HepG2 (cell line): ENCODE data around the gene SYNJ2. TPM values are rescaled to one million over a fixed set of nuclear protein-coding genes. Genes with fewer than 3 reads are reported as not detected.

Source experiments
- ATF2 ChIP-seq: sonication (generic); formaldehyde crosslinking; IDR thresholded peaks from 2 replicates; pipeline ENCODE4 v1.4.0; 2020; ENCODE audit warnings: missing genetic modification reagents
- BRCA1 ChIP-seq: sonication (generic); formaldehyde crosslinking; IDR thresholded peaks from 2 replicates; pipeline ENCODE4 v1.4.0; 2020; ENCODE audit warnings: missing genetic modification reagents
- BRD4 ChIP-seq: sonication (generic); formaldehyde crosslinking; IDR thresholded peaks from 2 replicates; pipeline ENCODE4 v1.4.0; 2020; ENCODE audit warnings: missing genetic modification reagents
- CBX1 ChIP-seq: IDR thresholded peaks from one replicate; pipeline ENCODE4 v1.6.1; 2016; ENCODE audit warnings: antibody characterized with exemption, low read depth
- EED ChIP-seq: sonication (generic); formaldehyde crosslinking; IDR thresholded peaks from 2 replicates; pipeline ENCODE4 v1.5.0; 2020; ENCODE audit warnings: mild to moderate bottlenecking, missing genetic modification reagents
- EHMT2 ChIP-seq: fragments of 200-600 bp; sonication (generic); IDR thresholded peaks from 2 replicates; pipeline ENCODE4 v1.7.0; 2017; ENCODE audit warnings: antibody characterized with exemption, low read depth, low read length, borderline replicate concordance
- GTF2F1 ChIP-seq: fragments of 150-350 bp; IDR thresholded peaks from 2 replicates; pipeline ENCODE4 v1.6.1; 2014; ENCODE audit warnings: low read length
- KAT2B ChIP-seq: fragments of 150-350 bp; IDR thresholded peaks from 2 replicates; pipeline ENCODE4 v1.6.1; 2014; ENCODE audit warnings: low read depth, low read length, borderline replicate concordance
- MED13 ChIP-seq: sonication (generic); formaldehyde crosslinking; IDR thresholded peaks from 2 replicates; pipeline ENCODE4 v1.5.0; 2020; ENCODE audit warnings: missing genetic modification reagents
- MIER2 ChIP-seq: IDR thresholded peaks from 2 replicates; pipeline ENCODE4 v1.6.1; 2016; ENCODE audit warnings: missing biosample characterization, missing genetic modification reagents
- MXI1 ChIP-seq: IDR thresholded peaks from 3 replicates; pipeline ENCODE4 v1.6.1; 2012; ENCODE audit warnings: low read depth, low read length, inconsistent platforms, borderline replicate concordance
- NFKBIZ ChIP-seq: IDR thresholded peaks from 2 replicates; pipeline ENCODE4 v1.6.1; 2018; ENCODE audit warnings: missing genetic modification reagents, missing compliant biosample characterization
- NR1H2 ChIP-seq: sonication (generic); formaldehyde crosslinking; IDR thresholded peaks from 2 replicates; pipeline ENCODE4 v1.8.1; 2022; ENCODE audit warnings: low read depth, missing genetic modification reagents, borderline replicate concordance
- POLR2A ChIP-seq, 2 experiments: IDR thresholded peaks; 2 replicates each; pipeline ENCODE4 v1.6.1; 2011; ENCODE audit warnings: low read depth in 2 of 2, low read length in 2 of 2, mild to moderate bottlenecking in 1 of 2, moderate library complexity in 1 of 2; ENCODE audit not compliant: insufficient read depth in 1 of 2
- PPARG ChIP-seq: conservative IDR thresholded peaks from 2 replicates; pipeline ENCODE4 v1.6.1; 2016; ENCODE audit warnings: missing biosample characterization, missing genetic modification reagents
- RNF2 ChIP-seq: fragments of 450-650 bp; conservative IDR thresholded peaks from 2 replicates; pipeline ENCODE4 v1.6.1; 2016; ENCODE audit warnings: low read depth
- SMARCE1 ChIP-seq: fragments of 450-650 bp; IDR thresholded peaks from 2 replicates; pipeline ENCODE4 v1.6.1; 2017; ENCODE audit warnings: borderline replicate concordance
- SRSF4 ChIP-seq: fragments of 200-400 bp; formaldehyde crosslinking; IDR thresholded peaks from one replicate; pipeline ENCODE4 v1.6.1; 2018; ENCODE audit warnings: mild to moderate bottlenecking, low read depth, low read length, moderate library complexity; ENCODE audit not compliant: poor library complexity, severe bottlenecking
- TFAP4 ChIP-seq: sonication (generic); IDR thresholded peaks from 2 replicates; pipeline ENCODE4 v1.6.1; 2016; ENCODE audit warnings: low read depth, borderline replicate concordance
- ZBTB34 ChIP-seq: sonication (generic); formaldehyde crosslinking; IDR thresholded peaks from 2 replicates; pipeline ENCODE4 v1.8.0; 2022; ENCODE audit warnings: mild to moderate bottlenecking, missing genetic modification reagents
- ZBTB7B ChIP-seq: sonication (generic); formaldehyde crosslinking; IDR thresholded peaks from 2 replicates; pipeline ENCODE4 v1.4.0; 2020; ENCODE audit warnings: missing genetic modification reagents
- ZFP82 ChIP-seq: sonication (generic); formaldehyde crosslinking; IDR thresholded peaks from 2 replicates; pipeline ENCODE4 v1.5.1; 2020; ENCODE audit warnings: mild to moderate bottlenecking, missing genetic modification reagents, borderline replicate concordance
- ZNF101 ChIP-seq: sonication (generic); formaldehyde crosslinking; IDR thresholded peaks from 2 replicates; pipeline ENCODE4 v1.4.0; 2020; ENCODE audit warnings: mild to moderate bottlenecking, low read depth, missing genetic modification reagents, borderline replicate concordance
- ZNF124 ChIP-seq: sonication (generic); formaldehyde crosslinking; IDR thresholded peaks from 2 replicates; pipeline ENCODE4 v1.4.0; 2020; ENCODE audit warnings: missing genetic modification reagents
- ZNF333 ChIP-seq: sonication (generic); formaldehyde crosslinking; IDR thresholded peaks from 2 replicates; pipeline ENCODE4 v1.4.0; 2020; ENCODE audit warnings: mild to moderate bottlenecking, missing genetic modification reagents, borderline replicate concordance
- ZNF383 ChIP-seq: sonication (generic); formaldehyde crosslinking; IDR thresholded peaks from 2 replicates; pipeline ENCODE4 v1.4.0; 2020; ENCODE audit warnings: missing genetic modification reagents, mild to moderate bottlenecking, borderline replicate concordance
- ZNF660 ChIP-seq: sonication (generic); formaldehyde crosslinking; IDR thresholded peaks from 2 replicates; pipeline ENCODE4 v1.5.1; 2020; ENCODE audit warnings: mild to moderate bottlenecking, low read depth, missing genetic modification reagents, borderline replicate concordance
- ZNF891 ChIP-seq: sonication (generic); formaldehyde crosslinking; IDR thresholded peaks from 2 replicates; pipeline ENCODE4 v1.5.0; 2020; ENCODE audit warnings: mild to moderate bottlenecking, missing genetic modification reagents
- ZSCAN5A ChIP-seq: sonication (generic); formaldehyde crosslinking; IDR thresholded peaks from 2 replicates; pipeline ENCODE4 v1.8.0; 2022; ENCODE audit warnings: mild to moderate bottlenecking, missing genetic modification reagents, borderline replicate concordance
- polyA plus RNA-seq, 8 experiments: library from polyadenylated mRNA; depleted of rRNA in 3 of 8; stranded (reverse) in 7 of 8; unstranded in 1 of 8; fragments of >200 nt; fragmentation: Illumina TruSeq in 4 of 8; extraction: Trizol in 4 of 8; gene quantifications; 2 replicates each; pipeline versions ENCODE4 v1.2.1 to v1.2.3, GENCODE V29; 2011 to 2016; ENCODE audit warnings: low read depth in 4 of 8, missing spikeins in 1 of 8, mixed read lengths in 1 of 8; ENCODE audit not compliant: insufficient read depth in 1 of 8
- total RNA-seq, 5 experiments: library from RNA; depleted of rRNA; stranded (reverse); fragments of >200 nt; fragmentation: Illumina TruSeq; extraction: Trizol; gene quantifications; 2 replicates each; pipeline ENCODE4 v1.2.3, GENCODE V29; 2016; ENCODE audit warnings: low read depth in 1 of 5

SYNJ2 gene
- total and polyA plus RNA-seq, 2 of the 13 experiments (the other 11 are each of a cell fraction or from before 2014, with no cell fraction given) = 39.1 to 57.6 TPM

- TF ChIP-seq ZNF891 (CRISPR knock-in tag) = peak; percentile 50; the same call in 1 of the 2 replicates
- no peak for TF ChIP-seq ZNF124 (CRISPR knock-in tag)
- TF ChIP-seq POLR2A (IDR thresholded peaks at IDR 0.05; ENCODE audit: insufficient read depth in 1 of 2, low read depth in 2 of 2, low read length in 2 of 2) = peak; percentile 64 to 79
- TF ChIP-seq RNF2 = no peak
- no peak for TF ChIP-seq ZSCAN5A (CRISPR knock-in tag)
- TF ChIP-seq MXI1 = no peak
- no peak; the same call in 1 of the 2 replicates for TF ChIP-seq MED13 (CRISPR knock-in tag)
- TF ChIP-seq GTF2F1 = no peak
- TF ChIP-seq PPARG (CRISPR knock-in tag) = no peak
- TF ChIP-seq ZNF383 (CRISPR knock-in tag) = peak; percentile 93; the same call in 1 of the 2 replicates
- no peak for TF ChIP-seq EHMT2
- TF ChIP-seq CBX1 = no peak
- TF ChIP-seq ZBTB7B (CRISPR knock-in tag) = no peak
- no peak for TF ChIP-seq ATF2 (CRISPR knock-in tag)
- TF ChIP-seq ZNF660 (CRISPR knock-in tag) = no peak
- TF ChIP-seq ZNF333 (CRISPR knock-in tag) = peak; percentile 12; the same call in 1 of the 2 replicates
- TF ChIP-seq SMARCE1 = no peak
- TF ChIP-seq NFKBIZ (CRISPR knock-in tag) = no peak
- no peak for TF ChIP-seq ZFP82
- peak; percentile 80; the same call in 1 of the 2 replicates for TF ChIP-seq EED
- TF ChIP-seq BRD4 (CRISPR knock-in tag) = peak; percentile 45; the same call in 1 of the 2 replicates
- no peak for TF ChIP-seq MIER2 (CRISPR knock-in tag)
- TF ChIP-seq TFAP4 = no peak
- no peak for TF ChIP-seq NR1H2 (CRISPR knock-in tag)
- no peak for TF ChIP-seq ZNF101 (CRISPR knock-in tag)
- TF ChIP-seq ZBTB34 = no peak
- no peak for TF ChIP-seq KAT2B
- no peak for TF ChIP-seq BRCA1 (CRISPR knock-in tag)
- TF ChIP-seq SRSF4 = no peak
These were observed 30.4 kb downstream of the SYNJ2 start (continued) for GRCh38 chr6:158011980-158012566.
